ENCODE data around the gene CCDC187.

The CCDC187 gene

DNA sequence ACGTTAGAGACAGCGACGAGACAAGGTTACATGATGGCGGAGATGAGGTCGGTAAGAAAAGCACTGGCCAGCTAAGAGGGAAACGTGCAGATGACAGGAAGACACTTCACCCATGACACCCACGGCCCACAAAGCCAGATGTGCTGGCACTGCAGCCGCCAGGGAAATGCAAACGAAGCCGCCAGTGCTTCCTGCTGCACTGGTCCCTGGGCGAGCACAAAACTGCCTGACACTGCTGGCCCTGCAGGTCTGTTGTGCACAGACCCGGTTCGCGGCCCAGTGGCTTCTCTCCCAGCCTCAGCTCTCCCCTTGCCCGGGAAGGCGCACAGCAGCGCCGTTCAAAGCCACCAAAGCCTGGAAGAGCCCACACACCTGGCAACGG lies 78.5 kb downstream of the CCDC187 start:
- H3K4me3 ChIP-seq (ENCODE audit: low read length): peak overlapping the region; percentile 65
- peak overlapping the region; percentile 72 for H3K4me2 ChIP-seq (ENCODE audit: low read length)
- peak overlapping the region; percentile 98 for H3K27ac ChIP-seq (ENCODE audit: low read depth, low read length)
- H3K36me3 ChIP-seq (ENCODE audit: control insufficient read depth, low read length): peaks cover 91% of the 10 kb centered on the region
- H3K4me1 ChIP-seq (ENCODE audit: control insufficient read depth, low read length): peaks cover 91% of the 10 kb centered on the region
- H3K79me2 ChIP-seq (ENCODE audit: control insufficient read depth, low read length): peaks cover 86% of the 10 kb centered on the region
- no peaks in the 10 kb centered on the region for H3K9me3 ChIP-seq (ENCODE audit: control insufficient read depth, insufficient read depth, low read length)
- H4K20me1 ChIP-seq (ENCODE audit: control insufficient read depth, insufficient read depth, low read depth, low read length): no peaks in the 10 kb centered on the region
- peaks cover 55% of the 10 kb centered on the region for H3F3A ChIP-seq (ENCODE audit: control insufficient read depth, insufficient read depth)
- no peaks in the 10 kb centered on the region for H3K9me2 ChIP-seq (replicated peaks; ENCODE audit: control insufficient read depth, low read length)
- TF ChIP-seq, protein P1, sequence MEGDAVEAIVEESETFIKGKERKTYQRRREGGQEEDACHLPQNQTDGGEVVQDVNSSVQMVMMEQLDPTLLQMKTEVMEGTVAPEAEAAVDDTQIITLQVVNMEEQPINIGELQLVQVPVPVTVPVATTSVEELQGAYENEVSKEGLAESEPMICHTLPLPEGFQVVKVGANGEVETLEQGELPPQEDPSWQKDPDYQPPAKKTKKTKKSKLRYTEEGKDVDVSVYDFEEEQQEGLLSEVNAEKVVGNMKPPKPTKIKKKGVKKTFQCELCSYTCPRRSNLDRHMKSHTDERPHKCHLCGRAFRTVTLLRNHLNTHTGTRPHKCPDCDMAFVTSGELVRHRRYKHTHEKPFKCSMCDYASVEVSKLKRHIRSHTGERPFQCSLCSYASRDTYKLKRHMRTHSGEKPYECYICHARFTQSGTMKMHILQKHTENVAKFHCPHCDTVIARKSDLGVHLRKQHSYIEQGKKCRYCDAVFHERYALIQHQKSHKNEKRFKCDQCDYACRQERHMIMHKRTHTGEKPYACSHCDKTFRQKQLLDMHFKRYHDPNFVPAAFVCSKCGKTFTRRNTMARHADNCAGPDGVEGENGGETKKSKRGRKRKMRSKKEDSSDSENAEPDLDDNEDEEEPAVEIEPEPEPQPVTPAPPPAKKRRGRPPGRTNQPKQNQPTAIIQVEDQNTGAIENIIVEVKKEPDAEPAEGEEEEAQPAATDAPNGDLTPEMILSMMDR (IDR thresholded peaks at IDR 0.05; ENCODE audit: low read depth, low read length, poor library complexity, severe bottlenecking): no peak
- TF ChIP-seq EZH2phosphoT487 (IDR thresholded peaks at IDR 0.05; ENCODE audit: borderline replicate concordance, low read length): no peak
- no peaks in the 10 kb centered on the region for H3K27me3 ChIP-seq (ENCODE audit: control insufficient read depth, low read length)

DNA sequence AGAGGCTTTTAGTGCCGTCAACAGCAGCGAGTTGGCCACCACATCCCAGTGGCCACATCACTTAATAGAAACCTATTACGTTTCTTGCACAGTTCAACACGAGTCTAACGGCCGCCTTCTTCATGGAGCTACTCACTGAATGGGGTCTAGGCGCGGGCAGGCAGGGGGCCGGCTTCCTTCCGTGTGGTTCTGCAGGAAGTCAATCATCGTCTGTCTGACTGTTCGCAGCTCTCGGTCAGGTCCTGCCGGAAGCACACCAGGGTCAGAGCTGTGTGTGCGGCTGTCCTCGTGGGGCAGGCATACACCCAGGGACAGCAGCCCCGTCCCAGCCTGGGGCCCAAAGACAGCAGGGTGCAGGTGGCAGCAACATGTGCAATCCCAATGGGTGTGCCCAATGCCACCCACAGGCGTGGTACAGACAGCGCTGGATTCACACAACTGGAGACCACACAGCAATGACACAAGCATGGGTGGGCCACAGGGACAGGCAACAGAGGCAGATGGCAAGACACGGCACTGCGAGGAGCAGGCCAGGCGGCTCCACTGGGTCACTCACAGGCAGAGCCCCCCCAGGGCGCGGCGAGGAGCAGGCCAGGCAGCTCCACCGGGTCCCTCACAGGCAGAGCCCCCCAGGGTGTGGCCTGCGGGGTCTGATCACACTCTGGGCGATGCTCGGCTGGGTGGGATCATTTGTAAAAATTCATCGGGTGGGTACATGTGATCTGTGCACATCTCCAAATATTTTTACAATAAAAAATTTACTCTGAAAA lies 79.8 kb downstream of the CCDC187 start:
- Histone ChIP-seq H3K79me2 (ENCODE audit: control insufficient read depth, low read length) (peaks cover 86% of the 10 kb centered on the region), H4K20me1 (ENCODE audit: control insufficient read depth, insufficient read depth, low read depth, low read length) (no peaks in the 10 kb centered on the region), H3K27me3 (ENCODE audit: control insufficient read depth, low read length) (no peaks in the 10 kb centered on the region), H3K4me2 (ENCODE audit: low read length) (peak overlapping the region; percentile 72), H3F3A (ENCODE audit: control insufficient read depth, insufficient read depth) (peaks cover 55% of the 10 kb centered on the region), H3K36me3 (ENCODE audit: control insufficient read depth, low read length) (peaks cover 91% of the 10 kb centered on the region), H3K9me2 (replicated peaks; ENCODE audit: control insufficient read depth, low read length) (no peaks in the 10 kb centered on the region), H3K9me3 (ENCODE audit: control insufficient read depth, insufficient read depth, low read length) (no peaks in the 10 kb centered on the region), H3K4me1 (ENCODE audit: control insufficient read depth, low read length) (peaks cover 78% of the 10 kb centered on the region), H3K27ac (ENCODE audit: low read depth, low read length) (peak overlapping the region; percentile 98), H3K4me3 (ENCODE audit: low read length) (peak overlapping the region; percentile 65)
- TF ChIP-seq, protein P1 (IDR thresholded peaks at IDR 0.05; ENCODE audit: low read depth, low read length, poor library complexity, severe bottlenecking): no peak
- no peak for TF ChIP-seq EZH2phosphoT487 (IDR thresholded peaks at IDR 0.05; ENCODE audit: borderline replicate concordance, low read length)

DNA sequence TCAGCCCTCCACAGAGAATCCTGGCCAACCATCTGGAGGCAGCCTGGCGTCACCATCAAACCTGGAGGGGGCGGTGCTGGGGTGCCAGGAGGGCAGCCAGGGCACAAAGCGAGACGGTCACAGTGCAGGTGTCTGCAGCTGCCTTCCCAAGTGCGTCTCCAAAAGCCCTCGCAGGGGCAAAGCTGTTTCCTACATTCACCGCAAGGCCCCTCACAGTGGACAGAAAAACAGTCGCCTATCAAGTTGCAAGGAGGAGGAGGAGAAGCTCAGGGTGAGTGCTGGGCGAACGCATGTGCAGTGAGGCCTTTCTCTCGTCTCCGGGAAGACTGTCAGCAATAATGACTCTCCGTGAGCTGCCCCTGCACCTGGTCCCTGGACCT lies 81.0 kb downstream of the CCDC187 start:
- Histone ChIP-seq H3K4me1 (ENCODE audit: control insufficient read depth, low read length) (peaks cover 67% of the 10 kb centered on the region), H3K36me3 (ENCODE audit: control insufficient read depth, low read length) (peaks cover 91% of the 10 kb centered on the region), H3K9me3 (ENCODE audit: control insufficient read depth, insufficient read depth, low read length) (no peaks in the 10 kb centered on the region), H3K9me2 (replicated peaks; ENCODE audit: control insufficient read depth, low read length) (no peaks in the 10 kb centered on the region), H3K4me2 (ENCODE audit: low read length) (peak overlapping the region; percentile 72), H3K4me3 (ENCODE audit: low read length) (peak overlapping the region; percentile 65), H3K27ac (ENCODE audit: low read depth, low read length) (peak overlapping the region; percentile 98), H3F3A (ENCODE audit: control insufficient read depth, insufficient read depth) (peaks cover 43% of the 10 kb centered on the region), H3K27me3 (ENCODE audit: control insufficient read depth, low read length) (no peaks in the 10 kb centered on the region), H4K20me1 (ENCODE audit: control insufficient read depth, insufficient read depth, low read depth, low read length) (no peaks in the 10 kb centered on the region), H3K79me2 (ENCODE audit: control insufficient read depth, low read length) (peaks cover 80% of the 10 kb centered on the region)
- TF ChIP-seq, protein P1 (IDR thresholded peaks at IDR 0.05; ENCODE audit: low read depth, low read length, poor library complexity, severe bottlenecking): no peak
- TF ChIP-seq EZH2phosphoT487 (IDR thresholded peaks at IDR 0.05; ENCODE audit: borderline replicate concordance, low read length): no peak
